Neural cell (in vitro differentiated cells): ENCODE data around the gene DRD2. TPM values are rescaled to one million over a fixed set of nuclear protein-coding genes. Genes with fewer than 3 reads are reported as not detected.
A peak's percentile ranks its signal among the peaks of the same experiment; 100 is the strongest.

Experiments
- H2AFZ ChIP-seq: fragments of 200-600, 300-800 bp; sonication (generic), shearing (Covaris generic); 2 replicates; pipeline ENCODE4 v1.6.0; 2014; ENCODE audit warnings: low read depth, mild to moderate bottlenecking, antibody characterized with exemption, low read length, moderate library complexity
- H3F3A ChIP-seq: fragments of 200-600 bp; shearing (Covaris generic); 2 replicates; pipeline ENCODE4 v1.6.1; 2016; ENCODE audit warnings: mild to moderate bottlenecking, moderate library complexity, mixed read lengths, antibody characterized with exemption, low read length; ENCODE audit not compliant: insufficient read depth, poor library complexity, severe bottlenecking
- H3K27ac ChIP-seq: fragments of 200-600, 300-800 bp; sonication (generic), shearing (Covaris generic); 2 replicates; pipeline ENCODE4 v1.5.1; 2014; ENCODE audit warnings: mild to moderate bottlenecking, low read length, moderate library complexity
- H3K27me3 ChIP-seq: fragments of 300-800, 200-600 bp; sonication (generic), shearing (Covaris generic); 2 replicates; pipeline ENCODE4 v1.6.0; 2014; ENCODE audit warnings: mild to moderate bottlenecking, low read depth, low read length, moderate library complexity; ENCODE audit not compliant: insufficient read depth
- H3K36me3 ChIP-seq: fragments of 300-800, 200-600 bp; sonication (generic), shearing (Covaris generic); 2 replicates; pipeline ENCODE4 v1.5.1; 2014; ENCODE audit warnings: mild to moderate bottlenecking, antibody characterized with exemption, low read length, moderate library complexity; ENCODE audit not compliant: insufficient read depth
- H3K4me2 ChIP-seq: fragments of 300-800, 200-600 bp; sonication (generic), shearing (Covaris generic); 2 replicates; pipeline ENCODE4 v1.6.0; 2014; ENCODE audit warnings: mild to moderate bottlenecking, low read length
- H3K4me3 ChIP-seq: fragments of 300-800, 200-600 bp; sonication (generic), shearing (Covaris generic); 2 replicates; pipeline ENCODE4 v1.5.1; 2014; ENCODE audit warnings: mild to moderate bottlenecking, low read length, moderate library complexity
- H3K79me2 ChIP-seq: fragments of 200-600 bp; shearing (Covaris generic); replicated peaks from 2 replicates; pipeline ENCODE4 v1.6.0; 2014; ENCODE audit warnings: mild to moderate bottlenecking, low read length, moderate library complexity; ENCODE audit not compliant: insufficient read depth
- H3K9ac ChIP-seq: fragments of 300-800, 200-600 bp; sonication (generic), shearing (Covaris generic); 2 replicates; pipeline ENCODE4 v1.6.1; 2016; ENCODE audit warnings: mild to moderate bottlenecking, low read length, mixed read lengths
- H3K9me2 ChIP-seq: fragments of 200-600 bp; shearing (Covaris generic); 2 replicates; pipeline ENCODE4 v1.6.1; 2016; ENCODE audit warnings: mild to moderate bottlenecking, low read length, mixed read lengths; ENCODE audit not compliant: insufficient read depth
- H3K9me3 ChIP-seq: fragments of 200-600, 300-800 bp; sonication (generic), shearing (Covaris generic); 2 replicates; pipeline ENCODE4 v1.6.1; 2016; ENCODE audit warnings: mild to moderate bottlenecking, mixed run types, low read length, moderate library complexity, mixed read lengths
- H4K20me1 ChIP-seq: fragments of 200-600 bp; shearing (Covaris generic); 2 replicates; pipeline ENCODE4 v1.6.1; 2016; ENCODE audit warnings: mild to moderate bottlenecking, mixed run types; ENCODE audit not compliant: insufficient read depth
- CTCF ChIP-seq: fragments of 450-650 bp; IDR thresholded peaks from 2 replicates; pipeline ENCODE4 v1.5.1; 2014; ENCODE audit warnings: antibody characterized with exemption, mild to moderate bottlenecking, moderate library complexity; ENCODE audit not compliant: poor library complexity, severe bottlenecking
- EP300 ChIP-seq: fragments of 450-650 bp; conservative IDR thresholded peaks from 2 replicates; pipeline ENCODE4 v1.6.1; 2014; ENCODE audit warnings: antibody characterized with exemption, mild to moderate bottlenecking, moderate library complexity; ENCODE audit not compliant: poor library complexity, severe bottlenecking
- EZH2 ChIP-seq: fragments of 200-600, 300-800 bp; shearing (Covaris generic), sonication (generic); IDR thresholded peaks from 2 replicates; pipeline ENCODE4 v1.6.1; 2014; ENCODE audit warnings: antibody characterized with exemption, low read length, borderline replicate concordance, mild to moderate bottlenecking; ENCODE audit not compliant: insufficient read depth, poor library complexity, severe bottlenecking
- MXI1 ChIP-seq: fragments of 450-650 bp; conservative IDR thresholded peaks from 2 replicates; pipeline ENCODE4 v1.6.1; 2014; ENCODE audit warnings: antibody characterized with exemption, mild to moderate bottlenecking; ENCODE audit not compliant: poor library complexity, severe bottlenecking
- POLR2AphosphoS5 ChIP-seq: IDR thresholded peaks from 2 replicates; pipeline ENCODE4 v1.6.1; 2012
- RAD21 ChIP-seq: fragments of 450-650 bp; conservative IDR thresholded peaks from 2 replicates; pipeline ENCODE4 v1.6.1; 2014; ENCODE audit warnings: antibody characterized with exemption, mild to moderate bottlenecking, moderate library complexity
- REST ChIP-seq: IDR thresholded peaks from 2 replicates; pipeline ENCODE4 v1.6.1; 2012; ENCODE audit warnings: borderline replicate concordance
- SMC3 ChIP-seq: fragments of 450-650 bp; conservative IDR thresholded peaks from 2 replicates; pipeline ENCODE4 v1.6.1; 2014; ENCODE audit warnings: antibody characterized with exemption, mild to moderate bottlenecking, moderate library complexity; ENCODE audit not compliant: poor library complexity
- TAF1 ChIP-seq: IDR thresholded peaks from 2 replicates; pipeline ENCODE4 v1.6.1; 2012; ENCODE audit warnings: low read depth
- polyA plus RNA-seq: library from polyadenylated mRNA; depleted of rRNA; stranded (reverse); fragments of >200 nt; gene quantifications from 2 replicates; pipeline ENCODE4 v1.2.3, GENCODE V29; 2014

DRD2 gene
- polyA plus RNA-seq, 1 donor from 2014 or later: 0.24 TPM

DNA sequence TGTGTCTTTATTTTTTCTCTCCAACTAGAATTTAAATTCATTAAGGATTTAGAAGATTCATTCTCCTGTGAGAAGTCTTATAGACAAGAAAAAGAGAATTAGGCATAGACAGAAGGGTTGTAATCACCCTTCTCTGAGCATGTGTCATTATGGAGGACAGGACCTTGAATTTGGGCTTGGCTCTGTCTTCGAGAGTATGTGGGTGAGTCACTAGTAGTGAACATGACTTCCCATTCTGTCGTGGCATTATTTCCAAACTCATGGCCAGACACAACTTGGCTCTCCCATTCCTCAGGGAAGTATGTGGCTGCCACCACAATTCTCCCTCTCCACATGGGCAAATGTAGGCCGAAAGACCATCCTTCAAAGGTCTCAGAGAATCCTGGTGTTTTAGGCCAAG, 101.9 kb downstream of the DRD2 start:
- H3K4me2 ChIP-seq: no peak overlapping the region
- H3K36me3 ChIP-seq: no peaks in the 10 kb centered on the region
- no peaks in the 10 kb centered on the region for H3K79me2 ChIP-seq
- no peak overlapping the region for H3K27ac ChIP-seq
- no peak overlapping the region for H3K4me3 ChIP-seq
- no peaks in the 10 kb centered on the region for H4K20me1 ChIP-seq
- H2AFZ ChIP-seq: no peak overlapping the region
- no peaks in the 10 kb centered on the region for H3F3A ChIP-seq
- no peaks in the 10 kb centered on the region for H3K27me3 ChIP-seq
- no peak overlapping the region for H3K9ac ChIP-seq
- H3K9me3 ChIP-seq: no peaks in the 10 kb centered on the region
- H3K9me2 ChIP-seq: no peaks in the 10 kb centered on the region
- no peak for TF ChIP-seq RAD21
- no peak for TF ChIP-seq EZH2
- TF ChIP-seq TAF1: no peak
- no peak for TF ChIP-seq CTCF
- TF ChIP-seq MXI1: no peak
- no peak for TF ChIP-seq REST
- TF ChIP-seq SMC3: no peak
- TF ChIP-seq POLR2AphosphoS5: no peak

- H3F3A ChIP-seq: no peaks in the 10 kb centered on the region
These were observed 102.9 kb downstream of the DRD2 start for GRCh38 chr11:113372309-113372708.

More at GRCh38 chr11:113372309-113372708, 102.9 kb downstream of the DRD2 start:
- Histone ChIP-seq H3K79me2 (no peaks in the 10 kb centered on the region), H3K4me3 (no peak overlapping the region), H2AFZ (no peak overlapping the region), H4K20me1 (no peaks in the 10 kb centered on the region), H3K4me2 (no peak overlapping the region), H3K9me2 (no peaks in the 10 kb centered on the region), H3K9me3 (no peaks in the 10 kb centered on the region), H3K9ac (no peak overlapping the region), H3K27me3 (no peaks in the 10 kb centered on the region), H3K36me3 (no peaks in the 10 kb centered on the region), H3K27ac (no peak overlapping the region)
- TF ChIP-seq SMC3 (peak; percentile 35), REST (no peak), TAF1 (no peak), POLR2AphosphoS5 (no peak), EP300 (no peak), EZH2 (no peak), RAD21 (peak; percentile 31), CTCF (peak; percentile 35), MXI1 (no peak)
